HCT116 (cell line): Measurements from ENCODE around the gene LHX1. TPM values are rescaled to one million over a fixed set of nuclear protein-coding genes. Genes with fewer than 3 reads are reported as not detected.

Source experiments
- ATAC-seq: fragments of 200-7000 bp; cut with Tn5 transposase; 2 replicates; pipeline ENCODE4 v1.9.1; 2020; ENCODE audit warnings: mild to moderate bottlenecking, moderate library complexity
- BruUV-seq: library from RNA; stranded (reverse); fragments of 400-500 nt; replicated peaks from 2 replicates; lab custom pipeline; 2021; lab: Mats Ljungman, UMichigan
- CTCF ChIA-PET: fragments of 300-600 bp; sonication (Branson Sonifier 250); formaldehyde crosslinking; loops from one replicate; lab custom pipeline; 2021; ENCODE audit warnings: antibody characterized with exemption; lab: Charles Lee
- POLR2A ChIA-PET: fragments of 300-600, 350-600 bp; sonication (Branson Sonifier 250); formaldehyde crosslinking; loops from one replicate; lab custom pipeline; 2021; ENCODE audit warnings: antibody characterized with exemption; lab: Charles Lee
- RAD21 ChIA-PET, 2 experiments: fragments of 300-600 bp; sonication (Branson Sonifier 250); formaldehyde crosslinking; loops; one replicate each; lab custom pipeline; 2023; ENCODE audit warnings: low total read pairs in 2 of 2; ENCODE audit not compliant: uncharacterized antibody in 2 of 2, unreplicated experiment in 2 of 2, low non-redundant PET in 1 of 2; lab: Charles Lee
- DNase-seq: peaks from one replicate; pipeline ENCODE4 v3.0.0-alpha.2; 2010; ENCODE audit warnings: low read depth, low spot score
- H2AFZ ChIP-seq: fragments of 200-600 bp; shearing (Covaris generic), sonication (generic); 2 replicates; pipeline ENCODE4 v1.6.1; 2017; ENCODE audit warnings: low read depth, mixed run types, mixed read lengths, antibody characterized with exemption, low read length; ENCODE audit not compliant: poor library complexity, severe bottlenecking
- H3K27ac ChIP-seq: 2 replicates; pipeline ENCODE4 v1.5.1; 2012; ENCODE audit warnings: low read depth, low read length
- H3K27me3 ChIP-seq: fragments of 200-600 bp; sonication (generic); 2 replicates; pipeline ENCODE4 v1.6.1; 2016; ENCODE audit warnings: mixed run types, low read length, mixed read lengths; ENCODE audit not compliant: insufficient read depth
- H3K36me3 ChIP-seq, 2 experiments: fragments of 200-500 bp in 1 of 2; fragments of 200-600 bp in 1 of 2; sonication (Bioruptor generic) in 1 of 2; sonication (generic) in 1 of 2; 2 replicates each; pipeline versions ENCODE4 v1.5.1 to v1.6.1; 2014 to 2016; ENCODE audit warnings: low read length in 2 of 2, inconsistent platforms in 1 of 2, mixed read lengths in 1 of 2, mixed run types in 1 of 2; ENCODE audit not compliant: insufficient read depth in 2 of 2, control insufficient read depth in 1 of 2
- H3K4me1 ChIP-seq, 2 experiments: fragments of 200-600 bp in 1 of 2; sonication (generic) in 1 of 2; 2 replicates each; pipeline versions ENCODE4 v1.5.1 to v1.6.1; 2012 to 2017; ENCODE audit warnings: low read length in 2 of 2, inconsistent platforms in 1 of 2, mild to moderate bottlenecking in 1 of 2, mixed read lengths in 1 of 2, mixed run types in 1 of 2, moderate library complexity in 1 of 2; ENCODE audit not compliant: insufficient read depth in 2 of 2, control insufficient read depth in 1 of 2
- H3K4me2 ChIP-seq: fragments of 200-600 bp; sonication (generic); 2 replicates; pipeline ENCODE4 v1.6.1; 2017; ENCODE audit warnings: mixed run types, low read length, mixed read lengths
- H3K4me3 ChIP-seq, 2 experiments: fragments of 200-600 bp in 1 of 2; sonication (generic) in 1 of 2; replicated peaks in 1 of 2; 2 replicates each; pipeline ENCODE4 v1.5.1; 2011 to 2016; ENCODE audit warnings: low read length in 2 of 2, control low read depth in 1 of 2, low read depth in 1 of 2, mild to moderate bottlenecking in 1 of 2, mixed read lengths in 1 of 2, mixed run types in 1 of 2
- H3K79me2 ChIP-seq: fragments of 200-600 bp; sonication (generic); 2 replicates; pipeline ENCODE4 v1.6.1; 2017; ENCODE audit warnings: mild to moderate bottlenecking, mixed run types, low read length, moderate library complexity, mixed read lengths; ENCODE audit not compliant: insufficient read depth
- H3K9ac ChIP-seq: fragments of 200-600 bp; sonication (generic); 2 replicates; pipeline ENCODE4 v1.6.1; 2016; ENCODE audit warnings: low read length, mixed read lengths
- H3K9me2 ChIP-seq: fragments of 200-600 bp; sonication (generic), shearing (Covaris generic); 2 replicates; pipeline ENCODE4 v1.6.1; 2017; ENCODE audit warnings: mixed run types, mild to moderate bottlenecking, moderate library complexity; ENCODE audit not compliant: insufficient read depth
- H3K9me3 ChIP-seq, 2 experiments: fragments of 200-500 bp in 1 of 2; fragments of 200-600 bp in 1 of 2; sonication (Bioruptor generic) in 1 of 2; sonication (generic) in 1 of 2; 2 replicates each; pipeline ENCODE4 v1.6.1; 2014 to 2017; ENCODE audit warnings: low read length in 2 of 2, mixed read lengths in 2 of 2, inconsistent platforms in 1 of 2, low read depth in 1 of 2, mild to moderate bottlenecking in 1 of 2, mixed run types in 1 of 2, moderate library complexity in 1 of 2; ENCODE audit not compliant: control insufficient read depth in 1 of 2, insufficient read depth in 1 of 2
- H4K20me1 ChIP-seq: fragments of 200-600 bp; sonication (generic), shearing (Covaris generic); 2 replicates; pipeline ENCODE4 v1.6.1; 2017; ENCODE audit warnings: mixed run types, mild to moderate bottlenecking, moderate library complexity; ENCODE audit not compliant: insufficient read depth
- CTCF ChIP-seq, 3 experiments: fragments of 200-600 bp in 1 of 3; sonication (generic) in 1 of 3; IDR thresholded peaks in 2 of 3; conservative IDR thresholded peaks in 1 of 3; 2 replicates each; pipeline ENCODE4 v1.5.1; 2012 to 2017; ENCODE audit warnings: low read depth in 2 of 3, low read length in 2 of 3, antibody characterized with exemption in 1 of 3, borderline replicate concordance in 1 of 3, control low read depth in 1 of 3, mild to moderate bottlenecking in 1 of 3, mixed read lengths in 1 of 3, mixed run types in 1 of 3, moderate library complexity in 1 of 3; ENCODE audit not compliant: insufficient read depth in 1 of 3
- ELF1 ChIP-seq: IDR thresholded peaks from 2 replicates; pipeline ENCODE4 v1.6.1; 2012; ENCODE audit warnings: low read depth, borderline replicate concordance
- EZH2phosphoT487 ChIP-seq: fragments of 200-600 bp; IDR thresholded peaks from 2 replicates; pipeline ENCODE4 v1.6.1; 2018; ENCODE audit warnings: antibody characterized with exemption, borderline replicate concordance
- JUND ChIP-seq: IDR thresholded peaks from 2 replicates; pipeline ENCODE4 v1.6.1; 2012
- MAX ChIP-seq: IDR thresholded peaks from 2 replicates; pipeline ENCODE4 v1.6.1; 2012
- POLR2A ChIP-seq: IDR thresholded peaks from 2 replicates; pipeline ENCODE4 v1.7.0; 2011; ENCODE audit warnings: borderline replicate concordance; ENCODE audit not compliant: insufficient read depth, insufficient read length; ENCODE audit errors: extremely low read depth
- RAD21 ChIP-seq: IDR thresholded peaks from 2 replicates; pipeline ENCODE4 v1.6.1; 2012; ENCODE audit warnings: low read depth, mild to moderate bottlenecking
- SP1 ChIP-seq: IDR thresholded peaks from 2 replicates; pipeline ENCODE4 v1.6.1; 2012; ENCODE audit warnings: low read depth
- TCF7L2 ChIP-seq: IDR thresholded peaks from 2 replicates; pipeline ENCODE4 v1.7.0; 2011; ENCODE audit warnings: borderline replicate concordance, inconsistent platforms; ENCODE audit not compliant: insufficient read depth, insufficient read length; ENCODE audit errors: extremely low read depth
- ZFX ChIP-seq: fragments of 450-650 bp; IDR thresholded peaks from 2 replicates; pipeline ENCODE4 v1.6.1; 2017
- ZNF274 ChIP-seq: fragments of 200-500 bp; sonication (Bioruptor generic); IDR thresholded peaks from 2 replicates; pipeline ENCODE4 v1.6.1; 2014; ENCODE audit warnings: mild to moderate bottlenecking, low read depth, low read length, inconsistent platforms
- intact Hi-C: fragments of 100-400 bp; cut with micrococcal nuclease; formaldehyde crosslinking; loops from 2 replicates; pipeline ENCODE4 v1.10.0; 2022
- total RNA-seq: library from RNA; stranded (reverse); gene quantifications from one replicate; pipeline ENCODE4 v1.2.1, GENCODE V29; 2021; ENCODE audit not compliant: unreplicated experiment
- TF ChIP-seq, protein P1 (sequence below): IDR thresholded peaks from 2 replicates; pipeline ENCODE4 v1.6.1; 2011; ENCODE audit warnings: mild to moderate bottlenecking, low read length, moderate library complexity; ENCODE audit not compliant: insufficient replicate concordance; ENCODE audit errors: extremely low read depth

The LHX1 gene
- total RNA-seq, 1 experiment from 2014 or later: 0.44 TPM

- ChIA-PET CTCF (no interaction called here), RAD21 (no interaction called here), POLR2A (no interaction called here)
- Histone ChIP-seq H3K27ac (no peak overlapping the region), H3K27me3 (no peaks in the 10 kb centered on the region), H3K36me3 (no peaks in the 10 kb centered on the region), H3K4me3 (no peak overlapping the region), H2AFZ (no peak overlapping the region), H3K9me2 (no peaks in the 10 kb centered on the region), H3K9me3 (no peaks in the 10 kb centered on the region), H3K79me2 (no peaks in the 10 kb centered on the region), H3K9ac (no peak overlapping the region), H3K4me1 (no peaks in the 10 kb centered on the region; a peak in 1 of 4 replicates), H3K4me2 (no peak overlapping the region), H4K20me1 (no peaks in the 10 kb centered on the region)
- no TSS peak for BruUV-seq
- intact Hi-C loops: no loop called here
- DNase-seq (no peak), ATAC-seq (no peak)
- TF ChIP-seq CTCF (IDR thresholded peaks at IDR 0.05 in 2 of 3, conservative IDR thresholded peaks at IDR 0.05 in 1 of 3; ENCODE audit: borderline replicate concordance in 1 of 3, insufficient read depth in 1 of 3, low read depth in 2 of 3, low read length in 2 of 3) (no peak), ZFX (no peak), SP1 (no peak), TCF7L2 (no peak), EZH2phosphoT487 (no peak), ELF1 (no peak), JUND (no peak), POLR2A (no peak), ZNF274 (no peak), RAD21 (no peak), MAX (no peak)
- TF ChIP-seq, protein P1, sequence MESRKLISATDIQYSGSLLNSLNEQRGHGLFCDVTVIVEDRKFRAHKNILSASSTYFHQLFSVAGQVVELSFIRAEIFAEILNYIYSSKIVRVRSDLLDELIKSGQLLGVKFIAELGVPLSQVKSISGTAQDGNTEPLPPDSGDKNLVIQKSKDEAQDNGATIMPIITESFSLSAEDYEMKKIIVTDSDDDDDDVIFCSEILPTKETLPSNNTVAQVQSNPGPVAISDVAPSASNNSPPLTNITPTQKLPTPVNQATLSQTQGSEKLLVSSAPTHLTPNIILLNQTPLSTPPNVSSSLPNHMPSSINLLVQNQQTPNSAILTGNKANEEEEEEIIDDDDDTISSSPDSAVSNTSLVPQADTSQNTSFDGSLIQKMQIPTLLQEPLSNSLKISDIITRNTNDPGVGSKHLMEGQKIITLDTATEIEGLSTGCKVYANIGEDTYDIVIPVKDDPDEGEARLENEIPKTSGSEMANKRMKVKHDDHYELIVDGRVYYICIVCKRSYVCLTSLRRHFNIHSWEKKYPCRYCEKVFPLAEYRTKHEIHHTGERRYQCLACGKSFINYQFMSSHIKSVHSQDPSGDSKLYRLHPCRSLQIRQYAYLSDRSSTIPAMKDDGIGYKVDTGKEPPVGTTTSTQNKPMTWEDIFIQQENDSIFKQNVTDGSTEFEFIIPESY: no peak
These were observed 47.4 kb upstream of the LHX1 start for GRCh38 chr17:36889770-36890349.
